Endometrial microvascular endothelial cells (primary cell): Measurements from ENCODE around the gene ABI3. TPM values are rescaled to one million over a fixed set of nuclear protein-coding genes. Genes with fewer than 3 reads are reported as not detected.
"Not testable (repeated sequence)": the region's sequence is repeated elsewhere in the genome, so short reads cannot be mapped to it uniquely, and the experiment has no call there.

Experiments used
- in situ Hi-C: cut with HindIII; loops from 2 replicates; pipeline ENCODE4 v1.10.0; 2017; ENCODE audit warnings: low sequenced_read_pairs, low pct_unique_long_range_greater_than_20kb; ENCODE audit errors: inconsistent ontology term
- total RNA-seq: library from RNA; depleted of rRNA; stranded (reverse); fragments of >200 nt; gene quantifications from one replicate; pipeline ENCODE4 v1.2.3, GENCODE V29; 2015; ENCODE audit errors: inconsistent ontology term

Gene ABI3, protein sequence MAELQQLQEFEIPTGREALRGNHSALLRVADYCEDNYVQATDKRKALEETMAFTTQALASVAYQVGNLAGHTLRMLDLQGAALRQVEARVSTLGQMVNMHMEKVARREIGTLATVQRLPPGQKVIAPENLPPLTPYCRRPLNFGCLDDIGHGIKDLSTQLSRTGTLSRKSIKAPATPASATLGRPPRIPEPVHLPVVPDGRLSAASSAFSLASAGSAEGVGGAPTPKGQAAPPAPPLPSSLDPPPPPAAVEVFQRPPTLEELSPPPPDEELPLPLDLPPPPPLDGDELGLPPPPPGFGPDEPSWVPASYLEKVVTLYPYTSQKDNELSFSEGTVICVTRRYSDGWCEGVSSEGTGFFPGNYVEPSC
- total RNA-seq, result 69.5 TPM

GRCh38 chr17:49210158-49211029, at the start of gene ABI3, which contains the start of gene GNGT2:
ABI3 (plus strand) TSS chr17:49210707; CDS start chr17:49210725, 18 bp downstream.
GNGT2 (minus strand) TSS chr17:49210574; CDS start chr17:49207422, 3,152 bp downstream.
- in situ Hi-C loops, result no loop called here

DNA sequence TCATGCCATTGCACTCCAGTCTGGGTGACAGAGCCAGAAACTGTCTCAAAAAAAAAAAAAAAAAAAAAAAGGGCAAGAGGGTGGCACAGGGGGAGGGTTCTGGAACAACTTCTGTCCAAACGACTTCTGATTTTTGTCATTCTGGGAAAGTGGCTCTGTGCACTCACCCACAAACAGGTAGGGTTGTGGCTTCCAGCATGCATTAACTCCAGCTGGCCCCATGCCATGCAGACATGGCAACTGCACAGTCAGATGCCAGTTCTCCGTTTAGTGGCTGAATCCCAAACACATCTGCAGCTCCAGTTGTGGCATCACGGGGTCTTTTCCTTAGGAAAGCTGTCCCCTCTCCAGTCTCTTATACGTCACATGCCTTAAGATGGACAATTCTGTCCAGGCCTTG, 47.6 kb upstream of the ABI3 start:
- in situ Hi-C loops, result no loop called here

- in situ Hi-C loops, result no loop called here
Measured at GRCh38 chr17:49165143-49165542, 45.4 kb upstream of the ABI3 start.

GRCh38 chr17:49168706-49169105, 41.8 kb upstream of the ABI3 start:
- in situ Hi-C loops, result no loop called here

GRCh38 chr17:49170216-49170615, 40.3 kb upstream of the ABI3 start:
- in situ Hi-C loops, result no loop called here

DNA sequence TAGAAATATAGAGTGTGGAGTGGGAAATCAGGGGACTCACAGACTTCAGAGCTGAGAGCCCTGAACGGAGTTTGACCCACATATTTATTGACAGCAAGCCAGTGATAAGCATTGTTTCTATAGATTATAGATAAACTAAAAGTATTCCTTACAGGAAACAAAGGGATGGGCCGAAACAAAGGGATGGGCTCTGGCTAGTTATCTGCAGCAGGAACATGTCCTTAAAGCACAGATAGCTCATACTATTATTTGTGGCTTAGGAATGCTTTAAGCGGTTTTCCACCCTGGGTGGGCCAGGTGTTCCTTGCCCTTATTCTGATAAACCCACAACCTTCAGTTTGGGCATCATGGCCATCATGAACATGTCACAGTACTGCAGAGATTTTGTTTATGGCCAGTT, 39.8 kb upstream of the ABI3 start:
- in situ Hi-C loops, result not testable (repeated sequence)

GRCh38 chr17:49175978-49176377, 34.5 kb upstream of the ABI3 start:
- in situ Hi-C loops, result not testable (repeated sequence)

DNA sequence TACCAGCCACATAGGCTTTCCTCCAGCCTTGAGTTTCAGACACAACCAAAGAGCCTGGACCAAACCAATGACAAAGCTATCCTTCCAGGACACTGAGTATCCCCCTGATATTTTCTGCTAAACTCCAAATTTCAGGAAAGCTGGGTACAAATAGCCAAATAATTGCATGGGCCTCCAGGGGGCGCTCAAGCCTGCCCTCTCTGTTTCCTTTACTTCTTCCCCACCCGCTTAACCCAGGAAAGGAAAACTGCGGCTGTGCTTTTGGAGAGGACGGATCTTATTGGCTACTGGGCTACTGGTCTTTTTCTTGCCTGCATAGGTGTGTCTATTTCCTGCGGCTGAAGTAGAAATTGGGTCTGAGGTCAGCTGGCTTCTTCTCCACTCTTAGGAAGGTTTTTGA, 30.2 kb upstream of the ABI3 start:
- in situ Hi-C loops, result no loop called here

DNA sequence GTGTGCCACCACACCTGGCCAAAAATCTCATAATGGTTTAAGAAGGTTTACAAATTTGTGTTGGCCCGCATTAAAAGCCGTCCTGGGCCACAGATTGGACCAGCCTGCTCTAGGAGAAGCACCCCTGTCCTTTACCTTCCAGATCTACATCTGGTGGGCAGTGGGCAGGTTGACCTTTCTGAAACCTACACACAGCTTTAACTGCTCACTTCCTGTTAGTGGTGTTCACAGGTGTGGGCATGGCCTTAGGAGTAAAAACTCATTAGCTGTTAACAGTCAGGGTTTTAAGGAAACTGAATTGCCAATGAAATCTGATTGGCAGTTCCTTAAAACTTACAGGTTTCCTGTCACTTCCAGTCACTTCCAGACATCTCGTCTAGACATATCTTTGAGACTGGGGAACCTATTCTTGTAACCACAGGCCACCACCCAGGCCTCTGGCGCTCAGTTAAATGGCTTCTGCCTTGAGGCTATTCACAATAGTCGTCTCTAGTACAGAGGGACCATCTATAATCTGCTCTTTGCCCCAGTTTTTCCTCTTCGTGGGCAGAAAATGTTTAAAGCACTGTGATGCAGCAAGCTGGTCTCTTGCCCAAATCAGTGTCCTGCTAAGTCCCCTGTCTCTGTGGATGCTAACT, 29.4 kb upstream of the ABI3 start:
- in situ Hi-C loops, result no loop called here

GRCh38 chr17:49183341-49183740, 27.2 kb upstream of the ABI3 start:
- in situ Hi-C loops, result no loop called here

DNA sequence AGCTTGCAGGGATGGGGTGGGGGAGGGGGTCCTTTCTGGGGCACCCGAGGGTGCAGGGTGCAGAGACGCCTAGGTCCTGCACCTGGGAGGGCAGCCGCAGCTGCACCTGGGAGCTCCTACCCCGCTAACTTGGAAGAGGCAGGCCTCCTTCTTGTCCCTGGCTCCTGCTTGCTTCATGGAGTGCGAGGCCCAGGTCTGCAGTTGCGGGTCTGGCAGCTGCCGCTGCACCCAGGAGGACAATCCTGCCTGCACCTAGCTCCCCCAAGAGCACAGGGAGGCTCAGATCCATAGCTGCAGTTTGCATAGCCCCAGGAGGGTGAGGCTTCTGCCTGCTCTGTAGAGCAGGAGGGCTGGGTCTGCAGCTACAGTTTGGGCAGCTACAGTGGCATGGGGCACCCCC, 26.7 kb upstream of the ABI3 start:
- in situ Hi-C loops, result no loop called here

DNA sequence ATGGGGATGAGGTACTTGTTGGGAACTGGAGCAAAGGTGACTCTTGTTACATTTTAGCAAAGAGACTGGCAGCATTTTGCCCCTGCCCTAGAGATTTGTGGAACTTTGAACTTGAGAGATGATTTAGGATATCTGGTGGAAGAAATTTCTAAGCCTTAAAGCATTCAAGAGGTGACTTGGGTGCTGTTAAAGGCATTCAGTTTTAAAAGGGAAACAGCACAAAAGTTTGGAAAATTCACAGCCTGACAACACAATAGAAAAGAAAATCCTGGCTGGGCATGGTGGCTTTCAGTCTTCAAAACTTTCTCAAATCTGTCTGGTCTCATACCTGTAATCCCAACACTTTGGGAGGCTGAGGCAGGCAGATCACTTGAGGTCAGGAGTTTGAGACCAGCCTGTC, 26.0 kb upstream of the ABI3 start:
- in situ Hi-C loops, result not testable (repeated sequence)

DNA sequence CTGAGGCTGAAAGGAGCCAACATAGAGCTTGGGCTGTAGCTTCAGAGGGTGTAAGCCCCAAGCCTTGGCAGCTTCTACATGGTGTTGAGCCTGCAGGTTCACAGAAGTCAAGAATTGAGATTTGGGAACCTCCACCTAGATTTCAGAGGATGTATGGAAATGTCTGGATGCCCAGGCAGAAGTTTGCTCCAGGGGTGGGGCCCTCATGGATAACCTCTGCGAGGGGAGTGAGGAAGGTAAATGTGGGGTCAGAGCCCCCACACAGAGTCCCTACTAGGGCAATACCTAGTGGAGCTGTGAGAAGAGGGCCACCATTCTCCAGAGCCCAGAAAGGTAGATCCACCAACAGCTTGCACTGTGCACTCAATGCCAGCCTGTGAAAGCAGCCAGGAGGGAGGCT, 25.1 kb upstream of the ABI3 start:
- in situ Hi-C loops, result not testable (repeated sequence)

DNA sequence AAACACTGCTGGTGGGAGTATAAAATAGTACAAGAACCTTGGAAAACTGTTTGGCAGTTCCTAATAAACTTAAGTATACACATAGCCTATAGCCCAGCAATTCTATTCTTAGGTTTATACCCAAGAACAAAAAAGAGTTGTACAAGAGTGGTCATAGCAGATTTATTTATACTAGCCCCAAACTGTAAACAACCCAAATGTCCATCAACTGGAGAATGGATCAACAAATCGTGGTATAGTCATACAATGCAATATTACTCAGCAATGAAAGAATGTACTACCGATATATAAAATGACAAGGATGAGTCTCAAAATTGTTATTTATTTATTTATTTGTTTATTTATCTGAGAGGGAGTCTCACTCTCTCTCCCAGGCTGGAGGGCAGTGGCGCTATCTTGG, 23.2 kb upstream of the ABI3 start:
- in situ Hi-C loops, result no loop called here

DNA sequence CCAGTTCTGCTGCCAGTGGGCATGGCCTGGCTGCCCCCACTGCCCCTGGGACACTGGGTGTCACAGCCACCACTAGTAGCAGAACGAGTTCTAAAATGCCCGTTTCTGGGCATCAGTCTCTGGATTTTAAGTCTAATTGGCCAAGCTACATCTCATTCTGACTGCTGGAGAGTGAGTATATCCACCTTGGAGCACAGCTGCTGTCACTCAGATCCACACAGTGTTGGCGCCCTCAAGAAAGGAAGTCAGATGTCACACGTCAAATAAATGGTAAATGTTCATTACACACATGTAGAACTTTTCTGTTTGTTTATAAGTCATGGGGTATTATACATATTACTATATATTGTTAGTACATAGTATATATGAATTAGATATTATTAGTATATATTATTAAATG, 19.6 kb upstream of the ABI3 start:
- in situ Hi-C loops, result no loop called here

DNA sequence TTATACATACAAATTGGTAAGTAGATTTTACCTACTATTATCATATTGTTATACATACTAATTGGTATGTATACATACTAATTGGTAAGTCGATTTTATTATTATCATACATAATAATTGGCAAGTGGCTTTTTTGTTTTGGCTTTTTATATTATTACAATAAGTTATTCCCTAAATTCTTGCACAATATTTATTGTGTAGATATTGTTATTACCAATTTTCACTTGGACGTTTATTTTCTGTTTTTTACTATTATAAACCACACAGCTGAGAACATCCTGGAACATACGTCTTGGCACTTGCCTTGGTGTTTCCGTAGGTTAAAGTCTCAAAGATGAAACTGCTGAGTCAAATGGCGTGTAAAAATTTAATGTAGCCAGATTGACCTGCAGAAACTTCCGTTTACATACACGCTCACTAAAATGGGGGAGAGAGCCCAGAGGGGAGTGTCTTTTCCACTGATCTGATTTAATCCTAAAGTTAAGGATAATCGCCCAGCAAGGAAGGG, 19.0 kb upstream of the ABI3 start:
- in situ Hi-C loops, result no loop called here

- in situ Hi-C loops, result no loop called here
Measured at GRCh38 chr17:49191917-49192741, 18.4 kb upstream of the ABI3 start.

DNA sequence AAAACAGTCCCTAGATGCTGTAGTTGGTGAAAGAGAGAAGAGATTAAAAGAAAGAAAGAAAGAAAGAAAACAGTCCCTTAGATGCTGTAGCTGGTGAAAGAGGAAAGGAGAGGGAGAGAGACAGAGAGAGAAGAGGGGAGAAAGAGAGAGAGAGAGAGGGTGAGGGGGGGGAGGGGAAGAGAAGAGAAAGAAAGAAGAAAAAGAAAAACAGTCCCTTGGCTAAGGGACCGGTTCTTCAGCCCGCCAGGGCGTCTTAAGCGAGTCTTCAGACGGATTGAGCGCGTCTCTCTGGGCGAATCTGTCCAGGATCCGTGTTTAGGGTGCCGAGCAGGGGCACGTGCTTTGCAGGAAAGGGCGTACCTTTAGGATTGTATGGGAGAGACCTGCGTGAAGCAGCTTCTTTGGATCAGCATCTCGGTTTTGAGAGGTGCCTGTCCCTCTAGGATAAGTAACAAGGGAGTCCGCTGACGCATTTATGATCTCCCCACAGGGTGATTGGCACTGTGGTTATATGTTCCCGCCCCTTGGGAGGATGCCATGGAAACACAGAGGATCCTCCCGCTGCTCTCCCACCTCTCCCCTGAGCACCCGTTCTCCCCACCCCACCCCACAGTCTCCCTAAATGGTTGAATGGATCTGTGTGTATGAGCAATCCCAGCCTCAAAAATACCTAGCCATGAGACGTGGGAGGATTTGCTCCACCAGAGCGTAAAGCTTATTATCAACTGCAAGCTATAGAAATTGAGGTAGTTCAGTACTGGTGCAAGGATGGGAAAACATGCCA, 16.8 kb upstream of the ABI3 start:
- in situ Hi-C loops, result no loop called here
